Brain microvascular endothelial cell (primary cell): ENCODE measurements around the gene MEI1.
A peak's percentile ranks its signal among the peaks of the same experiment; 100 is the strongest.

Experiments used
- DNase-seq: peaks from one replicate; pipeline ENCODE4 v3.0.0-alpha.2; 2020
- H3K27ac ChIP-seq: fragments of 250-450 bp; sonication (Bioruptor Pico); 2 replicates; pipeline ENCODE4 v1.5.1; 2020; ENCODE audit warnings: mild to moderate bottlenecking, moderate library complexity
- H3K27me3 ChIP-seq: fragments of 250-450 bp; sonication (Bioruptor Pico); replicated peaks from 2 replicates; pipeline ENCODE4 v1.5.1; 2020; ENCODE audit warnings: mild to moderate bottlenecking
- H3K36me3 ChIP-seq: fragments of 250-450 bp; sonication (Bioruptor Pico); replicated peaks from 2 replicates; pipeline ENCODE4 v1.5.1; 2020; ENCODE audit warnings: mild to moderate bottlenecking
- H3K4me3 ChIP-seq: 2 replicates; pipeline ENCODE4 v1.5.1; 2011; ENCODE audit warnings: low read depth, mild to moderate bottlenecking, control low read depth, low read length, moderate library complexity
- in situ Hi-C: cut with HindIII; loops from 2 replicates; pipeline ENCODE4 v1.10.0; 2017; ENCODE audit warnings: low sequenced_read_pairs, low pct_ligation_motif_present
- TF ChIP-seq, protein P1 (sequence below): IDR thresholded peaks from 2 replicates; pipeline ENCODE4 v1.5.1; 2011; ENCODE audit warnings: low read depth, mild to moderate bottlenecking, moderate library complexity, low read length, control low read depth, inconsistent platforms; ENCODE audit errors: missing control alignments

Gene MEI1

GRCh38 chr22:41822317-41823057 lies 123.2 kb downstream of the MEI1 start:
- DNase-seq, result peak; percentile 61
- Histone ChIP-seq H3K27me3 (no peaks in the 10 kb centered on the region), H3K36me3 (no peaks in the 10 kb centered on the region), H3K27ac (no peak overlapping the region), H3K4me3 (no peak overlapping the region)
- in situ Hi-C loops, result no loop called here
- TF ChIP-seq, protein P1, sequence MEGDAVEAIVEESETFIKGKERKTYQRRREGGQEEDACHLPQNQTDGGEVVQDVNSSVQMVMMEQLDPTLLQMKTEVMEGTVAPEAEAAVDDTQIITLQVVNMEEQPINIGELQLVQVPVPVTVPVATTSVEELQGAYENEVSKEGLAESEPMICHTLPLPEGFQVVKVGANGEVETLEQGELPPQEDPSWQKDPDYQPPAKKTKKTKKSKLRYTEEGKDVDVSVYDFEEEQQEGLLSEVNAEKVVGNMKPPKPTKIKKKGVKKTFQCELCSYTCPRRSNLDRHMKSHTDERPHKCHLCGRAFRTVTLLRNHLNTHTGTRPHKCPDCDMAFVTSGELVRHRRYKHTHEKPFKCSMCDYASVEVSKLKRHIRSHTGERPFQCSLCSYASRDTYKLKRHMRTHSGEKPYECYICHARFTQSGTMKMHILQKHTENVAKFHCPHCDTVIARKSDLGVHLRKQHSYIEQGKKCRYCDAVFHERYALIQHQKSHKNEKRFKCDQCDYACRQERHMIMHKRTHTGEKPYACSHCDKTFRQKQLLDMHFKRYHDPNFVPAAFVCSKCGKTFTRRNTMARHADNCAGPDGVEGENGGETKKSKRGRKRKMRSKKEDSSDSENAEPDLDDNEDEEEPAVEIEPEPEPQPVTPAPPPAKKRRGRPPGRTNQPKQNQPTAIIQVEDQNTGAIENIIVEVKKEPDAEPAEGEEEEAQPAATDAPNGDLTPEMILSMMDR, result peak; percentile 56

- Histone ChIP-seq H3K36me3 (no peaks in the 10 kb centered on the region), H3K27ac (no peak overlapping the region), H3K4me3 (no peak overlapping the region), H3K27me3 (no peaks in the 10 kb centered on the region)
- in situ Hi-C loops, result no loop called here
- TF ChIP-seq, protein P1, result no peak
- no peak for DNase-seq
These were observed 124.5 kb downstream of the MEI1 start for GRCh38 chr22:41823797-41824196.

DNA sequence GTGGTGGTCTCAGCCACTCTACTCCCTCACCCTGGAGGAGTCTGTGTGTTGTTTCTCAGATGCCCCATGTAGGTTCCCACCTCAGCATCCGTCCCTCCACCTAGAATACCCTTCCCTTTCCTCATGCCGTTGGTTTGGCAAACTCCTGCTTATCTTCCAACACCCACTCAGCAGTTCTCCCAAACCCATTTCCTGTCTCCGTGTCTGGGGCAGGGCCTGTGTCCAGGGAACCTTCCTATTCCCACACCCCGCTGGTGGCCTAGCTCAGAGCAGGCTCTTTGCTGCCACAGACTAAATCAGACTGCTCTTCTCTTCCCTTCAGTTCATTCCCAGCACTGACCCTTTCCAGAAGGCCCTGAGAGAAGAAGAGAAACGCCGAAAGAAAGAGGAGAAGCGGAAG lies 126.1 kb downstream of the MEI1 start:
- H3K27me3 ChIP-seq, result no peaks in the 10 kb centered on the region
- no peak overlapping the region for H3K4me3 ChIP-seq
- TF ChIP-seq, protein P1, result no peak
- peak; percentile 7 for DNase-seq
- in situ Hi-C loops, result no loop called here
- H3K27ac ChIP-seq, result no peak overlapping the region
- no peaks in the 10 kb centered on the region for H3K36me3 ChIP-seq

DNA sequence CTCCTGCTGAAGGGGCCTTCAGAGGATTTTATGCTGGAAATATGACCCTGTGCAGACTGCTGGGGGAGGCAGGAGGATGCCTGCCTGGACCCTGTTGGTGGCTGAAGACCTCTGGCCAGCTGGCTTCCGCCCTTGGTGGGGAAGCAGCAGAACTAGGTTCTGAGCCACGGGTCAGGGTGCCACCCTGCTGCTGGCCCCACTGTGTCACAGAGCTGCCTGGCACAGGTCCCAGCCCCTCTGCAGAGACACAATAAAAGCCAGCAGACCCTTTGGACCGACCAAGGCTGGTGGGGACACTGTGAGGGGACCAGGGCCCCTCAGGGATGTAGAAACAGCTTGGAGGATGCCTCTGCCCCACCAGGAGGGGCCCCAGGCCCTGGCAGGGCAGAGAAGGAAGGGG lies 126.7 kb downstream of the MEI1 start:
- DNase-seq, result no peak
- TF ChIP-seq, protein P1, result no peak
- no peaks in the 10 kb centered on the region for H3K36me3 ChIP-seq
- H3K27ac ChIP-seq, result no peak overlapping the region
- in situ Hi-C loops, result no loop called here
- H3K4me3 ChIP-seq, result no peak overlapping the region
- H3K27me3 ChIP-seq, result no peaks in the 10 kb centered on the region

GRCh38 chr22:41826430-41827383 lies 127.4 kb downstream of the MEI1 start:
- DNase-seq, result no peak
- Histone ChIP-seq H3K27ac (no peak overlapping the region), H3K36me3 (no peaks in the 10 kb centered on the region), H3K27me3 (no peaks in the 10 kb centered on the region), H3K4me3 (no peak overlapping the region)
- in situ Hi-C loops, result no loop called here
- TF ChIP-seq, protein P1, result no peak
